ENCODE results near the gene DCDC2C.

DCDC2C gene

GRCh38 chr2:3712831-3713503 is 9.6 kb downstream of the DCDC2C start:
- no peak for DNase-seq

- no peak for DNase-seq
Observed at GRCh38 chr2:3718679-3719078, 15.3 kb downstream of the DCDC2C start.

- no peak for DNase-seq
Observed at GRCh38 chr2:3725002-3725401, 21.6 kb downstream of the DCDC2C start.

- DNase-seq = no peak
Observed at GRCh38 chr2:3725458-3726250, 22.3 kb downstream of the DCDC2C start.

- no peak for DNase-seq
Observed at GRCh38 chr2:3726511-3726910, 23.1 kb downstream of the DCDC2C start.

- no peak for DNase-seq
Observed at GRCh38 chr2:3727397-3728045, 24.1 kb downstream of the DCDC2C start.

GRCh38 chr2:3728104-3729054 is 25.0 kb downstream of the DCDC2C start:
- DNase-seq = no peak

- no peak for DNase-seq
Observed at GRCh38 chr2:3729055-3729448, 25.7 kb downstream of the DCDC2C start.

GRCh38 chr2:3729786-3730185 is 26.4 kb downstream of the DCDC2C start:
- no peak for DNase-seq

- no peak for DNase-seq
Observed at GRCh38 chr2:3730646-3731045, 27.3 kb downstream of the DCDC2C start.

- no peak for DNase-seq
Observed at GRCh38 chr2:3731829-3732228, 28.5 kb downstream of the DCDC2C start.

- DNase-seq = no peak
Observed at GRCh38 chr2:3736112-3736511, 32.7 kb downstream of the DCDC2C start.

GRCh38 chr2:3737128-3737527 is 33.8 kb downstream of the DCDC2C start:
- no peak for DNase-seq

GRCh38 chr2:3738454-3738853 is 35.1 kb downstream of the DCDC2C start:
- DNase-seq = no peak

GRCh38 chr2:3739313-3739712 is 35.9 kb downstream of the DCDC2C start:
- DNase-seq = no peak

- DNase-seq = no peak
Observed at GRCh38 chr2:3741396-3741795, 38.0 kb downstream of the DCDC2C start.

- DNase-seq = no peak
Observed at GRCh38 chr2:3741867-3742602, 38.7 kb downstream of the DCDC2C start.

- no peak for DNase-seq
Observed at GRCh38 chr2:3742743-3743508, 39.6 kb downstream of the DCDC2C start.

GRCh38 chr2:3743951-3744555 is 40.7 kb downstream of the DCDC2C start:
- DNase-seq = no peak

GRCh38 chr2:3745920-3746319 is 42.5 kb downstream of the DCDC2C start:
- DNase-seq = no peak

All from activated CD4-positive, alpha-beta T cell treated with anti-CD3 and anti-CD28 coated beads, Interleukin-2, amount 50 U/mL, for 4 hours (primary cell).